ENCODE data around the gene PCGF1. TPM values are rescaled to one million over a fixed set of nuclear protein-coding genes. Genes with fewer than 3 reads are reported as not detected.

PCGF1 gene
- total and polyA plus RNA-seq, 2 of the 13 experiments (the other 11 are each of a cell fraction or from before 2014, with no cell fraction given), result 20.4 to 22.6 TPM

GRCh38 chr2:74457549-74458131, 49.9 kb downstream of the PCGF1 start:
- Histone ChIP-seq H4K20me1 (ENCODE audit: insufficient read depth, low read length) (peaks cover 4% of the 10 kb centered on the region; the same call in 1 of the 2 replicates), H3K4me1 (ENCODE audit: insufficient read depth, low read length) (peaks cover 44% of the 10 kb centered on the region), H3K27ac (ENCODE audit: extremely low read length, insufficient read depth, low read length) (peak overlapping the region; percentile 89), H2AFZ (ENCODE audit: low read length) (no peak overlapping the region), H3K9me3 (ENCODE audit: low read length) (no peaks in the 10 kb centered on the region), H3K79me2 (ENCODE audit: insufficient read depth, low read length) (peaks cover 22% of the 10 kb centered on the region), H3K4me2 (ENCODE audit: low read depth, low read length) (peak overlapping the region; percentile 95), H3K27me3 (ENCODE audit: control insufficient read depth in 1 of 2, insufficient read depth in 2 of 2, low read length in 2 of 2) (no peaks in the 10 kb centered on the region; a peak in 1 of 5 replicates), H3K36me3 (replicated peaks in 1 of 2; ENCODE audit: control insufficient read depth in 1 of 2, insufficient read depth in 2 of 2, low read length in 2 of 2) (peaks cover 1 to 17% of the 10 kb centered on the region in 2 experiments), H3K9ac (ENCODE audit: insufficient read depth, low read depth, low read length) (peak overlapping the region; percentile 85), H3K4me3 (replicated peaks in 1 of 3; ENCODE audit: insufficient read depth in 1 of 3, low read depth in 2 of 3, low read length in 3 of 3) (peak overlapping the region; percentile 75 to 92 (median 76))
- intact Hi-C loops (cut with micrococcal nuclease; ENCODE audit: unreplicated experiment), result loop anchor here (1.0 to 2.0 kb wide), 3 partner anchors 15 to 71 kb away; partner anchors contain the start of genes AUP1, HTRA2 and MRPL53
- 1% methylated on average over 14 of the region's 46 CpGs for WGBS (ENCODE audit: low lambda C conversion rate)
- FAIRE-seq (no peak), ATAC-seq (peak; percentile 65), DNase-seq (ENCODE audit: low spot score) (peak; percentile 68)
- no TSS peak for BruUV-seq (replicated peaks)
- in situ Hi-C loops (cut with HindIII; ENCODE audit: extremely low pct_ligation_motif_present, low pct_unique_long_range_greater_than_20kb), result no loop called here
- CTCF ChIA-PET (ENCODE audit: low intra/inter-chr PET ratio, low total read pairs), result no interaction called here
- POLR2A ChIA-PET, result interaction anchor here (0.6 to 12.4 kb wide), 22 partner anchors 10 to 1244 kb away, joined by 3 to 342 read pairs (median 10); partner anchors contain the start of genes AUP1, C2orf81, CCDC142 and DQX1
- 0 out of 2 replicates have a peak, but pooled peaks have one; percentile 53 for TF ChIP-seq RARG (CRISPR knock-in tag; IDR thresholded peaks at IDR 0.05; ENCODE audit: low read depth)
- TF ChIP-seq ZSCAN30 (CRISPR knock-in tag; IDR thresholded peaks at IDR 0.05), result 0 out of 2 replicates have a peak, but pooled peaks have one; percentile 36
- no peak; the same call in 1 of the 2 replicates for TF ChIP-seq KLF15 (CRISPR knock-in tag; IDR thresholded peaks at IDR 0.05; ENCODE audit: borderline replicate concordance)
- 0 out of 2 replicates have a peak, but pooled peaks have one; percentile 16 for TF ChIP-seq ETV6 (CRISPR knock-in tag; conservative IDR thresholded peaks at IDR 0.05)
- TF ChIP-seq ZFP82 (CRISPR knock-in tag; IDR thresholded peaks at IDR 0.05; ENCODE audit: borderline replicate concordance), result peak; percentile 1; the same call in 1 of the 2 replicates
- peak; percentile 77; the same call in 1 of the 2 replicates for TF ChIP-seq ZNF770 (CRISPR knock-in tag; IDR thresholded peaks at IDR 0.05)
- TF ChIP-seq NR2C2 (CRISPR knock-in tag; IDR thresholded peaks at IDR 0.05; ENCODE audit: borderline replicate concordance), result peak; percentile 83; the same call in 1 of the 2 replicates
- TF ChIP-seq ZNF780A (CRISPR knock-in tag; IDR thresholded peaks at IDR 0.05), result peak; percentile 58; the same call in 1 of the 2 replicates
- TF ChIP-seq XBP1 (CRISPR knock-in tag; IDR thresholded peaks at IDR 0.05), result no peak
- TF ChIP-seq FOXM1 (CRISPR knock-in tag; IDR thresholded peaks at IDR 0.05), result 0 out of 2 replicates have a peak, but pooled peaks have one; percentile 57
- peak; percentile 81; the same call in 1 of the 2 replicates for TF ChIP-seq ZNF274 (CRISPR knock-in tag; IDR thresholded peaks at IDR 0.05)
- TF ChIP-seq ZFP90 (CRISPR knock-in tag; IDR thresholded peaks at IDR 0.05; ENCODE audit: borderline replicate concordance), result peak; percentile 43
- 0 out of 2 replicates have a peak, but pooled peaks have one; percentile 81 for TF ChIP-seq PCBP1 (IDR thresholded peaks at IDR 0.05; ENCODE audit: borderline replicate concordance, low read depth, low read length)
- no peak; the same call in 1 of the 2 replicates for TF ChIP-seq ATF6 (CRISPR knock-in tag; conservative IDR thresholded peaks at IDR 0.05)
- no peak; the same call in 1 of the 2 replicates for TF ChIP-seq ZNF569 (CRISPR knock-in tag; IDR thresholded peaks at IDR 0.05; ENCODE audit: borderline replicate concordance)
- TF ChIP-seq ZNF713 (CRISPR knock-in tag; IDR thresholded peaks at IDR 0.05), result no peak
- peak; percentile 75; the same call in 1 of the 2 replicates for TF ChIP-seq ZNF788 (CRISPR knock-in tag; IDR thresholded peaks at IDR 0.05; ENCODE audit: borderline replicate concordance)
- no peak for TF ChIP-seq ZNF597 (CRISPR knock-in tag; IDR thresholded peaks at IDR 0.05)
